Measurements from ENCODE around the gene CLCN5.

Gene CLCN5

GRCh38 chrX:49934729-49935128 is 12.3 kb downstream of the CLCN5 start:
- no peak for DNase-seq

DNA sequence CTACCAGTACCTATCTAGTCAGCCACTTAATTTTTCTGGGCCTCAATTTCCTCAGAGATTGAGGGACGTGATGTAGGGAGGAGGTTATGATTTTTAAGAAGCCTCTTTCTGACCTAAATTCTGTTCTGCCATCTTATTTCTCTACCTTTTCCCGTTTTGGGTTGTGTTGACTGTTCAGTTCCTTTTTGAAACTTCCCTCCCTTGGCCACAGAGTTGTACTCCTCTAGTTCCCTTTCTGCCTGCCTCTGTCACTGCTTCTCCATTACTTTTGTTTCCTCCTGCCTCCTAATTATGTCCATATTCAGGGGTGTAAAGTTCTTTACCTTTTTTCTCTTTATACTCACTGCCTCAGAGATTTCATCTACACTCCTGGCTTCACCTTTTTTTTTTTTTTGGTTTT is 25.4 kb downstream of the CLCN5 start:
- DNase-seq = no peak

GRCh38 chrX:49949961-49950360 is 27.6 kb downstream of the CLCN5 start:
- DNase-seq = no peak

DNA sequence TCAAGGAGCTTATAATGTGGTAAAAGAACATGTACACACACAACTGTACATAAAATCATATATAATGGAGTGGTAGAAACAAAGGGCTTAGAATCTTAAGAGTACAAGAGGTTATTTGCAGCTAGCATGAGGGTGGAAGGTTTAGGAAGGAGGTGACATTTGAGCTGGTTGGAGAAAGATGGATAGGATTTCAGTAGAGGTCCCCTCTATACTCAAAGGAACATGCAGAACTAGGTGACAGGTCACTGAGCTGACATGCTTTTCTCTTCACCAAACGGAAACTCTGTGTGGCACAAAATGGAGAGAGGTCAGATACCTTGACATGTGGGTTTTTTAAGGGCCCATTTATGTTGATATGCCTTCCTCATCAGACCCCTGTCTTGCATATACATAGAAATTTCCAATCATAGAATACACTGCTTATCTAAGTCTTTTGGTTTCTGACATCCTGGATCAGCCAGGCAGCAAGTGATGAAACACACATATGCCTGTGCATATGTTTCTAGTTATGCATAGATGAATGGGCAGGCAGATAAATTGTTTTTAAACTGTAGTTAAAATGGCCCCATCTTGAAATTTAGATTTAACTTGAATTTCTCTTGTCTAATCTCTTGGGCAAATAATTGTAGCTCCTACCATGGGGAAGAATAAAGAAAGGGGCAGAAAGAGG is 29.3 kb downstream of the CLCN5 start:
- no peak for DNase-seq

GRCh38 chrX:49956313-49956712 is 33.9 kb downstream of the CLCN5 start:
- no peak for DNase-seq

DNA sequence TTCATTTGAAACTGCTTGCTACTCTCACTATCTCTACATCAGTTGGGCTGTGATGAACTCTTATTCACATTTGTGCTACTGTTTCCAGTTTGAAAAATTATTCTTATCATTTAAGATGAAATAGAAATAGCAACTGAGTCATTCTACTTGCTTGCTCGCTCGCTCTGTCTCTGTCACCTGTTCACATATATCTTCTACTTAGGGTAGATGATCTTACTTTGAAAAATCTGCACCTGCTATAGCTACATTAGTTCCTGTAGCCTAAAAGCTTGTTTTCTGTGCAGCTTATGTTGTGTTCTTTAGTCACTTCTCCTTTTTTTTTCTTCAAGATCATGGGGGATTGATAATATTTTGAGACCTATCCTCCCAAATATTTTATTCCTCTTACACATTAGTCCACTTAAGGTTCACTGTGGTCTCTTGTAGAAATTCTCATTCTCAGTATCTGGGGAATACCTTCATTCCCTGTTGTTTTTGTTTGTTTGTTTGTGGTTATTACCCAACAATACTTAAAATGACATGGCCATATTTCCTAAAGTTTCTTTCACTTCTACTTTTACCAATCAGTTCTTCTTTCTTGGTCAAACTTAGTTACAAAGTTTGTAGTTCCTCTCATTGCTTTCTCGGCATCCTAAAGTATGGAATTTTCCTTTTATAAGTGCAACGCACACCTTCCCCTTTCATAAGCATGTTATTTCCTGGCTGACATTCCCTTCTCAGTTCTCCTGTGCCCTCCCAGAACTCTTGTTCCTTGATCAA is 36.5 kb downstream of the CLCN5 start:
- no peak for DNase-seq

DNA sequence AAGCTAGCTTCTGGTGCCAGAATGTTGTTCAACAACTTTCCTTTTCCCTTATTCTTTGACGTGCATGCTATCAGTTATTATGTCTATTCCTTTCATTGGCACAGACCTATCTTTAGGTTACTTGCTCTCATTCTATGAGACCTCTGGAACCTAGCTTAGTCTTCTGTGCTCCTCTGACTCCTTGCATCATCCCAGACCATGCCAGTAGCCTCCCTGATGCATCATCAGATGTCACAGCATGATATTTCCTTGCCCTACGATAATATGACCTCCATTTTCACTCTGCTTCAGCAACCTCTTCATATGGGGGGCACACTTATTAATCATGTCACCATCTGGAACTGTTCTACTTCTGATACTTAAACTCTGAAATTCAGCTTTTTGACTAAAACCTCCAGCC is 37.2 kb downstream of the CLCN5 start:
- DNase-seq = no peak

- no peak for DNase-seq
Measured at GRCh38 chrX:49960061-49960460, 37.7 kb downstream of the CLCN5 start.

DNA sequence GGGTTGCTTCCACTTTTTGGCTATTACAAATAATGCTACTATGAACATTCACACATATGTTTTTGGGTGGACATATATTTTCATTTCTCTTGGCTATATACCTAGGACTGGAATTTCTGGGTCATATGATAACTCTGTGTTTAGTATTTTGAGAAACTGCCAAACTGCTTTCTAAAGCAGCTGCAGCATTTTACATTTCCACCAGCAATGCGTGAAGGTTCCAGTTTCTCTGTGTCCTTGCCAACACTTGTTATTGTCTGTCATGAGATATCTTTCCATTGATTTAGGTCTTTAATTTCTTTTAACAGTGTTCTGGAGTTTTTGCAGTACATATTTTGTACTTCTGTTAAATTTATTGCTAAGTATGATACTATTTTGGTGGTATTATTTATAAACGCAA is 48.3 kb downstream of the CLCN5 start:
- DNase-seq = no peak

GRCh38 chrX:49972328-49972860 is 50.0 kb downstream of the CLCN5 start:
- DNase-seq = no peak

- no peak for DNase-seq
Measured at GRCh38 chrX:49976682-49977197, 54.3 kb downstream of the CLCN5 start.

- DNase-seq = no peak
Measured at GRCh38 chrX:49977319-49978090, 55.1 kb downstream of the CLCN5 start.

DNA sequence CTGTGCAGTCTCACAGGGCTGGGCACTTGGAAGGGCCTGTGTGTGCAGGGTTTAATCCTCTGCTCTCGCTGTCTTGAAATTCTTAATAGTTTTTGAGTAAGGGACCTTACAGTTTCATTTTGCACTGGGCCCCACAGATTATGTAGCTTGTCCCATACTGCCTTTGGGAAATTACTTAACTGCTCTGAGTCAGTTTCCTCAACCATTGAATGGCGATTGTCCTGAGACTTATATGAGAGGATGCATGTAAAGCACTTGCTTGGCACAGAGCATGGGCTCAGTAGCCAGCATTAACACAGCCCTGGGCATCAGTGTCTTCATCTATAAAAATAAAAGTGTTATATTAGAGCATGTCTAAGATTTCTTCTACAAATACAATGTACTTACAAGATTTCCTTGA is 55.8 kb downstream of the CLCN5 start:
- no peak for DNase-seq

GRCh38 chrX:49986058-49986457 is 63.7 kb downstream of the CLCN5 start:
- DNase-seq = no peak

DNA sequence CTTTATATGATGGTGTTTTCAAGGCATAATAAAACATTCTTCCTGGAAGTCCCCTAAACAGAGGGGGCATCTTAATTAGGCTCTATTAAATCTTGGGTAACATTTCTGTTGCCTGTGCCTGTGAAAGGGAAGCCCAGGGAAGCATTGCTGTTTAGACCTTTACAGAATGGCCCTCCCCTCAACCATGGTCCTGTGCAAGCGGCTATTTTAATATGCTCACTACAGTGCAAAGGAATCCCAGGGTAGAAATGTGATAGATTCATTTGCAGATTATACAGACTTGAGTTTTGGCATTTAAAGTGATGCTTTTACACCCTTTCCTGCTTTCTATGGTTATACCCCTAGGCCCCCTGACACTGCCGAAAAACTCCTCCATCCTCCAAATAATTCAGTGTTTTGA is 65.3 kb downstream of the CLCN5 start:
- DNase-seq = no peak

GRCh38 chrX:49988143-49988542 is 65.7 kb downstream of the CLCN5 start:
- no peak for DNase-seq

GRCh38 chrX:49991758-49992157 is 69.4 kb downstream of the CLCN5 start:
- no peak for DNase-seq

DNA sequence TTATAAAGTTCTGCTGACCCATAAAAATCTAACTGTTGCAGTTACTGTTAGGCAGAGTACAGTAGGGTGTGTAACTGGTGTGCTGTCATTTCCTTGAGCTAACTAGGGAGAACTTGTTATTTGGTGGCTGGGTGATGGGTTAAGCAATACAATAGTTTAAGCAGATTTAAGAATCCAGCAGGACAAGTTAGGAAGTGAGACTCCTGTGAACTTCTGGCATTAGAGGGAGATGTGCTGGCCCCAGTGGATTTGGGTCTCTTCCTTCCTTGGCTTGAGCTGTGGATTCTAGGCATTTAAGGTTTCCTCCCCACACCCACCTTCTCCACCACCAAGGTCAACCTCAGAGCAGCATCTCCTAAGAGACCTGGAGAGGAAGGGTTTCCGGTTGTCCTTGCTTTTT is 70.5 kb downstream of the CLCN5 start:
- no peak for DNase-seq

- no peak for DNase-seq
Measured at GRCh38 chrX:49993661-49994060, 71.3 kb downstream of the CLCN5 start.

- no peak for DNase-seq
Measured at GRCh38 chrX:49995107-49995731, 72.8 kb downstream of the CLCN5 start.

DNA sequence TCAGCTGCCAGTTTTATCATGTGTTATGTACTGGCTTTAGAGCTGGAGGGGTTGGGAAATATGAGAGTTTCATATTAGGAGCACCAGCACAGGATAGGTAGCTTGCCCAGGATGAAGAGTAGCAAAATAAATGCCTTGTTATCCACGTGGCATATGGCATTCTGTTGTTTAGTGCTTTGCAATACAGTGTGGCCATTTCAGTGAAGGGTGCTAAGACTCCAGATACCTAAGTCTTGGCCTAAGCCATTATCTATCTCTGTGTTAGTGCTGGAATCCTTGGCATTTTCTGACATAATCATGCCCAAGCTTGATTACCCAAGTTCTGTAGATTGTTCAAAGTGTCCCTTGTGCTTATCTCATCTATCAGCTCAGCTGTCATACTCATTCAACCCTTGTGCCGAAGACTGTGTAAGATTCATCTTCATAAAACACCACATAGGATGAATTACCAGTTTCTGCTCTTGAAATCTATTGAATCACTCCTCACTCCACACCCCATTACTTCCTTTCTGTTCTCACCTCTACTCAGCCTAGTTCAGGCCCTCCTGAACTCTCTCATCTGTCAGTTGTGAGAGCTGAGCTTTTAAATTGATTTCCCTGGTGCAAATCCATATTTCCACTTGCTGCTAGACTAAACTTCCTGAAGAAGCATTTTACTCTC is 73.5 kb downstream of the CLCN5 start:
- DNase-seq = no peak

DNA sequence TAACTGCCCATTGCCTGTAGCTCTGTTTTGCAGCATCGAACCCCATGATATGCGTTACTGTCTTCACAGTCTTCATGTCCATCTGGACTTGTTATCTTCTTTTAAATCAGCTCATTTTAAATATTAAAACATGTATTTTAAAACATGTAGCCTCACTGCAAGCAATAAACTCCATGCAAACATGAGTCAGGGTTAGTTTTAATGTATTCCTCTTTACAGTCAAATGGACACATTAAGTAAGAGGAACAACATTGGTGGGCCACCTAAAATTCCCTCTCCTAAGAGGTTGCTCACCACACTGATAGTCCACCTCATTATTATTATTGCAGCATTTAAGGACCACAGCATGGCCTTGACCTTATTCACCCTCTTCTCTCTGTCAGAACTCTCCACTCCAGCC is 74.1 kb downstream of the CLCN5 start:
- no peak for DNase-seq
